Endodermal cell (in vitro differentiated cells): Measurements from ENCODE around the gene CSTA. TPM values are rescaled to one million over a fixed set of nuclear protein-coding genes. Genes with fewer than 3 reads are reported as not detected.

Source experiments
- DNase-seq: peaks from one replicate; pipeline ENCODE4 v3.0.0-alpha.2; 2017
- H3K27ac ChIP-seq: 2 replicates; pipeline ENCODE4 v1.5.1; 2013; ENCODE audit warnings: mild to moderate bottlenecking, low read depth, low read length, moderate library complexity
- H3K27me3 ChIP-seq: 2 replicates; pipeline ENCODE4 v1.6.1; 2013; ENCODE audit warnings: mild to moderate bottlenecking, low read length, moderate library complexity; ENCODE audit not compliant: insufficient read depth, control insufficient read depth, poor library complexity, severe bottlenecking
- H3K36me3 ChIP-seq: 2 replicates; pipeline ENCODE4 v1.7.0; 2013; ENCODE audit warnings: mild to moderate bottlenecking, low read length, moderate library complexity; ENCODE audit not compliant: control insufficient read depth, insufficient read depth
- H3K4me1 ChIP-seq: one replicate; pipeline ENCODE4 v1.7.0; 2013; ENCODE audit warnings: low read length; ENCODE audit not compliant: control insufficient read depth, insufficient read depth
- H3K4me3 ChIP-seq: 2 replicates; pipeline ENCODE4 v1.5.1; 2013; ENCODE audit warnings: mild to moderate bottlenecking, low read length, moderate library complexity
- H3K9ac ChIP-seq: 2 replicates; pipeline ENCODE4 v1.6.1; 2013; ENCODE audit warnings: mild to moderate bottlenecking, low read length, moderate library complexity; ENCODE audit not compliant: poor library complexity, severe bottlenecking; ENCODE audit errors: extremely low read depth
- H3K9me3 ChIP-seq: 2 replicates; pipeline ENCODE4 v1.6.1; 2013; ENCODE audit warnings: mild to moderate bottlenecking, low read length, moderate library complexity; ENCODE audit not compliant: control insufficient read depth
- H3K27ac Mint-ChIP-seq: 2 replicates; pipeline ENCODE4 v1.8.0; 2020; ENCODE audit warnings: mixed read lengths
- H3K27me3 Mint-ChIP-seq: 2 replicates; pipeline ENCODE4 v1.8.0; 2021; ENCODE audit warnings: mild to moderate bottlenecking, mixed read lengths; ENCODE audit not compliant: insufficient read depth
- H3K36me3 Mint-ChIP-seq: 2 replicates; pipeline ENCODE4 v1.8.0; 2020; ENCODE audit warnings: low read depth, mixed read lengths
- H3K4me1 Mint-ChIP-seq: 2 replicates; pipeline ENCODE4 v1.8.0; 2020; ENCODE audit warnings: mixed read lengths
- H3K4me3 Mint-ChIP-seq: 2 replicates; pipeline ENCODE4 v1.8.0; 2020; ENCODE audit warnings: mild to moderate bottlenecking, moderate library complexity, mixed read lengths
- H3K9me3 Mint-ChIP-seq: 2 replicates; pipeline ENCODE4 v1.8.0; 2020; ENCODE audit warnings: mild to moderate bottlenecking, mixed read lengths
- WGBS, 2 experiments: methylation state at CpG; one replicate each; pipeline versions ENCODE4 v1.1.5 to v1.1.7; 2013; ENCODE audit warnings: missing lambda C conversion rate in 2 of 2, mixed read lengths in 1 of 2; ENCODE audit not compliant: insufficient coverage in 1 of 2, insufficient read length in 1 of 2; 5-methylcytosine and 5-hydroxymethylcytosine counted together
- total RNA-seq, 2 donors: library from RNA; stranded (reverse); fragmentation: NEBNext Ultra II Directional in 1 of 2; extraction: Animal tissue kit (Norgen Biotek cat#: 25700) in 1 of 2; gene quantifications; 2 replicates in 1 of 2; 3 replicates in 1 of 2; pipeline ENCODE4 v1.2.1, GENCODE V29; 2021
- TF ChIP-seq, protein P1 (sequence below): fragments of 200-600 bp; sonication (generic); conservative IDR thresholded peaks from 2 replicates; pipeline ENCODE4 v1.5.0; 2021; ENCODE audit warnings: antibody characterized with exemption, mild to moderate bottlenecking

Gene CSTA
- total RNA-seq, 2 donors from 2014 or later: not detected

- no peaks in the 10 kb centered on the region for H3K27me3 Mint-ChIP-seq
- no peaks in the 10 kb centered on the region for H3K9me3 Mint-ChIP-seq
- H3K4me1 Mint-ChIP-seq: peaks cover 7% of the 10 kb centered on the region
- no peak overlapping the region for H3K4me3 Mint-ChIP-seq
- no peak for DNase-seq
- H3K9me3 ChIP-seq: no peaks in the 10 kb centered on the region
- TF ChIP-seq, protein P1, sequence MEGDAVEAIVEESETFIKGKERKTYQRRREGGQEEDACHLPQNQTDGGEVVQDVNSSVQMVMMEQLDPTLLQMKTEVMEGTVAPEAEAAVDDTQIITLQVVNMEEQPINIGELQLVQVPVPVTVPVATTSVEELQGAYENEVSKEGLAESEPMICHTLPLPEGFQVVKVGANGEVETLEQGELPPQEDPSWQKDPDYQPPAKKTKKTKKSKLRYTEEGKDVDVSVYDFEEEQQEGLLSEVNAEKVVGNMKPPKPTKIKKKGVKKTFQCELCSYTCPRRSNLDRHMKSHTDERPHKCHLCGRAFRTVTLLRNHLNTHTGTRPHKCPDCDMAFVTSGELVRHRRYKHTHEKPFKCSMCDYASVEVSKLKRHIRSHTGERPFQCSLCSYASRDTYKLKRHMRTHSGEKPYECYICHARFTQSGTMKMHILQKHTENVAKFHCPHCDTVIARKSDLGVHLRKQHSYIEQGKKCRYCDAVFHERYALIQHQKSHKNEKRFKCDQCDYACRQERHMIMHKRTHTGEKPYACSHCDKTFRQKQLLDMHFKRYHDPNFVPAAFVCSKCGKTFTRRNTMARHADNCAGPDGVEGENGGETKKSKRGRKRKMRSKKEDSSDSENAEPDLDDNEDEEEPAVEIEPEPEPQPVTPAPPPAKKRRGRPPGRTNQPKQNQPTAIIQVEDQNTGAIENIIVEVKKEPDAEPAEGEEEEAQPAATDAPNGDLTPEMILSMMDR: no peak
- WGBS, 2 experiments: 72 to 80% methylated on average over 2 to 4 of the region's 4 CpGs
- no peak overlapping the region for H3K9ac ChIP-seq
- peaks cover 14% of the 10 kb centered on the region for H3K36me3 Mint-ChIP-seq
- peak overlapping the region; percentile 46 for H3K27ac Mint-ChIP-seq
- no peaks in the 10 kb centered on the region for H3K36me3 ChIP-seq
- H3K27me3 ChIP-seq: no peaks in the 10 kb centered on the region
- H3K4me3 ChIP-seq: no peak overlapping the region
- H3K4me1 ChIP-seq: peaks cover 3% of the 10 kb centered on the region
- H3K27ac ChIP-seq: no peak overlapping the region
These were observed 65.6 kb downstream of the CSTA start for GRCh38 chr3:122390665-122391064.

Other genes with a start within 250 kb of the CSTA start
- gene CASR, start 141.6 kb upstream of the CSTA start, total RNA-seq: under 1 TPM in 1 of 2 donors, not detected in 1; 0.04 TPM
- 10 to 100 TPM; 54.1 to 62.6 TPM for gene MIX23, start 58.0 kb downstream of the CSTA start, total RNA-seq
- gene FAM162A, start 58.9 kb downstream of the CSTA start, total RNA-seq: 10 to 100 TPM; 40.9 to 61.7 TPM
- gene WDR5B, start 90.8 kb downstream of the CSTA start, total RNA-seq: 1 to 10 TPM; 4.2 to 4.9 TPM
- 10 to 100 TPM; 90.5 to 93.4 TPM for gene KPNA1, start 189.7 kb downstream of the CSTA start, total RNA-seq
- gene PARP9, start 239.1 kb downstream of the CSTA start, total RNA-seq: 1 to 10 TPM; 3.7 to 4.3 TPM
- gene DTX3L, start 239.1 kb downstream of the CSTA start, total RNA-seq: 1 to 10 TPM; 4.9 to 6.6 TPM